Measurements from ENCODE around the gene PRR7. TPM values are rescaled to one million over a fixed set of nuclear protein-coding genes. Genes with fewer than 3 reads are reported as not detected.
A peak's percentile ranks its signal among the peaks of the same experiment; 100 is the strongest.

The PRR7 gene
- total and polyA plus RNA-seq, 2 of the 4 experiments (the other 2 are of a cell fraction), result 1.1 to 10.1 TPM

GRCh38 chr5:177473443-177474001 lies 26.9 kb downstream of the PRR7 start, which contains the start of gene DBN1:
TSS of gene DBN1 (minus strand) at chr5:177473634. CDS start at chr5:177473521, 113 bp downstream.
- H2BK15ac ChIP-seq (ENCODE audit: low read depth, low read length), result peak within 1 kb of the TSS; percentile 25; the same call in 1 of the 3 replicates
- peak within 1 kb of the TSS; percentile 69; the same call in 1 of the 2 replicates for H3K23ac ChIP-seq (ENCODE audit: low read depth, low read length)
- H3K4me2 ChIP-seq (ENCODE audit: low read depth, low read length), result peak within 1 kb of the TSS; percentile 75
- no peak for DNase-seq
- H3K9ac ChIP-seq (ENCODE audit: low read depth, low read length), result peak within 1 kb of the TSS; percentile 94
- peak within 1 kb of the TSS; percentile 5; the same call in 1 of the 2 replicates for H2BK120ac ChIP-seq (ENCODE audit: low read depth, low read length)
- BruUV-seq (replicated peaks), result no TSS peak
- H3K9me1 ChIP-seq (ENCODE audit: insufficient read depth, low read length), result peaks cover 40% of the 10 kb centered on the region
- peak within 1 kb of the TSS; percentile 85 for H2AFZ ChIP-seq (replicated peaks; ENCODE audit: low read length, poor library complexity)
- H4K8ac ChIP-seq (ENCODE audit: low read depth in 2 of 2, low read length in 2 of 2), result peak within 1 kb of the TSS; percentile 35 to 64; a peak in 3 of 4 replicates
- peaks cover 53% of the 10 kb centered on the region for H4K20me1 ChIP-seq (ENCODE audit: insufficient read depth, low read length)
- H3K9me3 ChIP-seq (ENCODE audit: control insufficient read depth, insufficient read depth, low read length), result no peaks in the 10 kb centered on the region
- peak within 1 kb of the TSS; percentile 80; the same call in 1 of the 2 replicates for H3K18ac ChIP-seq (ENCODE audit: low read depth, low read length)
- WGBS, 2 experiments (ENCODE audit: extremely low coverage in 2 of 2, insufficient read length in 1 of 2), result no CpG with 5 or more reads among the region's 69 CpGs
- ATAC-seq (ENCODE audit: low read depth), result peak; percentile 63
- H3K36me3 ChIP-seq (ENCODE audit: control insufficient read depth, insufficient read depth, low read length), result peaks cover 16% of the 10 kb centered on the region
- in situ Hi-C loops (cut with MboI; ENCODE audit: low sequenced_read_pairs) (no loop called here), dilution Hi-C loops (cut with HindIII; ENCODE audit: low sequenced_read_pairs, unreplicated experiment) (no loop called here), intact Hi-C loops (cut with micrococcal nuclease) (loop anchor here (2.0 kb wide), 1 partner anchor 23 kb away; the partner anchor contains the start of gene PDLIM7)
- H3K27ac ChIP-seq (ENCODE audit: insufficient read depth, low read length), result peak within 1 kb of the TSS; percentile 93
- ChIA-PET POLR2A (ENCODE audit: unreplicated experiment) (interaction anchor here (1.9 kb wide), 1 partner anchor 22 kb away, joined by 11 read pairs; no protein-coding TSS in a partner anchor), CTCF (no interaction called here)
- H3K79me1 ChIP-seq (ENCODE audit: low read depth in 1 of 2, low read length in 2 of 2), result peaks cover 13 to 42% of the 10 kb centered on the region in 2 experiments; a peak in 3 of 4 replicates
- peak within 1 kb of the TSS; percentile 80 for H4K91ac ChIP-seq (ENCODE audit: insufficient read depth, low read depth, low read length)
- H2BK5ac ChIP-seq (ENCODE audit: low read depth, low read length, poor library complexity, severe bottlenecking), result peak within 1 kb of the TSS; percentile 93
- H3K4me3 ChIP-seq (ENCODE audit: insufficient read depth, low read depth, low read length), result peak within 1 kb of the TSS; percentile 97
- peak within 1 kb of the TSS; percentile 91 for H3K4ac ChIP-seq (ENCODE audit: low read depth, low read length)
- H2AK5ac ChIP-seq (ENCODE audit: low read depth, low read length), result peak within 1 kb of the TSS; percentile 91
- H3K4me1 ChIP-seq (ENCODE audit: control insufficient read depth, insufficient read depth, low read length), result peaks cover 45% of the 10 kb centered on the region
- no peak for TF ChIP-seq BHLHE40 (IDR thresholded peaks at IDR 0.05; ENCODE audit: low read depth, low read length)
- TF ChIP-seq CHD1 (IDR thresholded peaks at IDR 0.05; ENCODE audit: low read depth, low read length), result no peak
- TF ChIP-seq POLR2A (IDR thresholded peaks at IDR 0.05; ENCODE audit: low read depth, low read length), result 0 out of 2 replicates have a peak, but pooled peaks have one; percentile 10
- TF ChIP-seq, protein P1, sequence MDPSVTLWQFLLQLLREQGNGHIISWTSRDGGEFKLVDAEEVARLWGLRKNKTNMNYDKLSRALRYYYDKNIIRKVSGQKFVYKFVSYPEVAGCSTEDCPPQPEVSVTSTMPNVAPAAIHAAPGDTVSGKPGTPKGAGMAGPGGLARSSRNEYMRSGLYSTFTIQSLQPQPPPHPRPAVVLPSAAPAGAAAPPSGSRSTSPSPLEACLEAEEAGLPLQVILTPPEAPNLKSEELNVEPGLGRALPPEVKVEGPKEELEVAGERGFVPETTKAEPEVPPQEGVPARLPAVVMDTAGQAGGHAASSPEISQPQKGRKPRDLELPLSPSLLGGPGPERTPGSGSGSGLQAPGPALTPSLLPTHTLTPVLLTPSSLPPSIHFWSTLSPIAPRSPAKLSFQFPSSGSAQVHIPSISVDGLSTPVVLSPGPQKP (IDR thresholded peaks at IDR 0.05; ENCODE audit: borderline replicate concordance, low read depth, low read length), result no peak
- peak; percentile 75; the same call in 1 of the 2 replicates for TF ChIP-seq MAZ (IDR thresholded peaks at IDR 0.05; ENCODE audit: borderline replicate concordance, low read depth, low read length)
- H2AK9ac ChIP-seq (replicated peaks; ENCODE audit: low read depth, low read length, poor library complexity), result peak within 1 kb of the TSS; percentile 99
- H3K27me3 ChIP-seq (ENCODE audit: control insufficient read depth, insufficient read depth, low read length), result no peaks in the 10 kb centered on the region
- peak within 1 kb of the TSS; percentile 79 for H3K14ac ChIP-seq (replicated peaks; ENCODE audit: low read depth, low read length)
- H4K5ac ChIP-seq (ENCODE audit: low read depth, low read length), result peak within 1 kb of the TSS; percentile 77
- peak within 1 kb of the TSS; percentile 9; the same call in 1 of the 2 replicates for H2BK20ac ChIP-seq (ENCODE audit: low read depth, low read length)
- H3K56ac ChIP-seq (ENCODE audit: extremely low read depth, insufficient read depth, low read length), result peak within 1 kb of the TSS; percentile 32; the same call in 1 of the 2 replicates

All from IMR-90 (cell line).